GM21360 (cell line): Measurements from ENCODE around the gene SFTPA2.
"Not testable (repeated sequence)": the region's sequence is repeated elsewhere in the genome, so short reads cannot be mapped to it uniquely, and the experiment has no call there.

Experiments used
- ATAC-seq: cut with Tn5 transposase; IDR thresholded peaks from one replicate; pipeline ENCODE4 v1.9.1; 2021; ENCODE audit warnings: mild to moderate bottlenecking, moderate library complexity; ENCODE audit not compliant: unreplicated experiment

SFTPA2 gene

DNA sequence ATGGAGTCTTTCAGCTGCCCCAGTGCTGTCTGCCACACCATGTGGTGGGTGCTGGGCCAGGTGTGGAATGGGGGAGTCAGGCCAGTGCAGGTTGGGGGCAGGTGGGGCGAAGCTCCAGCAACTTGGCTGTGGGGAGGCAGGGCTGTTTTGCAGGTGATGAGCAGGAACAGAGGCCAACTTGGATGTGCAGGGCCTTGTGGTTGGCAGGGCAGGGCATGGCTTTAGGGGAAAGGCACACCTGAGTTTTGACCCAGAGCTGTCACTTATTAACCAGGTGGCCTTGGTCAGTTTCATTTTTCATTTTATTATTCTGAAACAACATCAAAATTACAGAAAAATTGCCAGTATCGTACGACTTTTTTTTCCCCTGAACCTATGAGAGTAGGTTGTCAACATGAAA is 1.1 kb upstream of the SFTPA2 start:
- ATAC-seq, result no peak

DNA sequence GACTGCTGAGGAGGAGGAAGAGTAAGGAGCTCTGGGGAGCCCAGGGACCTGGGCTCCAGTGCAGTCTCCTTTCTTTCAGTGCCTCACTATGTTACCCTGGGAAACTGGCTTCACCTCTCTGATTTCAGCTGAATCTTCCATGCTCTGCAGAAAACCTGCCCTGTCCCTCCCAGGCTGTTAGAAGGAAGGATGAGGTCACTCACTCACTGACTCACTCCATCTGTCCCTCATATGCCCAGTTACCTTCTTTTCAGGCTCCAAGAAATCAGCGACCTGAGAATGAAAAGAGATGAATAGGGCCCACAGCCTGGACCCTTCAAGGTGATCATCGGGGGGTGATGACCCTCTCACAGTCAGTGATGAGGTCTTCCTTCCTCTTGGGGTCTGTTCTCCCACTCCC is 481 bp downstream of the SFTPA2 start:
- ATAC-seq, result no peak

DNA sequence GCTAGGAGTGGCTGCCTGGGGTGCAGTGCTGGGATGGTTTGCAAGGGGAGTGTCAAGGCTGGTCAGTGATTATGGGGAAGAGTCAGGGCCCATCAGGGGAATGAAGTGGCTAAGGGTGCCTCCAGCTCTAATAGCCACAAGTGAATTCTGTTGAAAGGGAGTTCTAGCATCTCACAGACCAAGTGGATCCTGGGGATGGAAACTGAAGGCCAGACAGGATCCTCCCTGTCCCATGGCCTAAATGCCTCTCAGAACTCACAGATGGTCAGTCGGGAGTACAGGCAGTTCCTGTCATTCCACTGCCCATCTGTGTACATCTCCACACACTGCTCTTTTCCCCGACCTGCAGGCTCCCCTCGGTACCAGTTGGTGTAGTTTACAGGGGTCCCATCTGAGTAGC is 3.2 kb downstream of the SFTPA2 start:
- not testable (repeated sequence) for ATAC-seq

DNA sequence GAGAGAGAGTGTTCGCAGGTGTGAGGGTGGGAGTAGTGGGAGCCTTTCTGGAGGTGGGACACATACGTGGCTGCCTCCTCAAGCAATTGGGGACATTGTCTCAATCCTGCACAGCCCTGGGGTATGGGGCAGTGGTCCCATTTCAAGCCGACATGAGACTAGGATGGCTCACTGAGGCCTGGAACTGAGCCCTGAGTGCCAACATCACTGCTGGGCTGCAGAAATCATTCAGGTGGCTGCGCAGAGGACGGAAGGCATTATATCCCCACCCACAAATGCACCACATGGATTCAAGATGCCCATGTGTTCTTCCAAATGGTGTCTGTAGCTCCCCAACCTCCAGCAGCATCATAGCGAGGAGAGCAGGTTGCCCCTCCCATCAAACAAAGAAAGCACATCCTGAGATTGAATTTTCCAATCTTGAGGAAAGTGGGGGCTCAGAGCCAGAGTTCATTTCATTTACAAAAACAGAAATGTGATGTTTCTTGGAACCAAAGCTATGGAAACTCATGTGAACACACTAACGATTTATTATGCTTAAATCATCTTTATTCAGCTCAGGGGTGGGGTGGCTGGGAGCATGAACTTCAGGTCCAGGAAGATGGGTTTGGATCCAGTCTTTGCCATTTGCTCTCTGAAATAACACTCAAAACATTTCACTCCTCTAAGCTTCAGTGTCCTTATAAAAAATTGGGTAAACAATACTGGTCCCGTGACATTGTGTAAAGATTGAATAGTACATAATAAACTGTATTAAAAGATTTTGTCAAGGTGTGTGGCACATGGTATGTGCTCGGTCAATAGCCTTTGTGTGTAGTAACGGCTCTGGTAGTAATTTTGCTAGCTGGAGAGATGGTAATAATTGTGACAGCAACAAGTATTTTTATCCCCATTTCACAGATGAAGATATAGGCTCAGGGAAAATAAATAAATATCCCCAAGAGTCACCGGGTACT is 4.6 kb downstream of the SFTPA2 start:
- ATAC-seq, result no peak

GRCh38 chr10:79552143-79552542 is 8.1 kb downstream of the SFTPA2 start:
- ATAC-seq, result no peak

- no peak for ATAC-seq
These were observed 12.2 kb downstream of the SFTPA2 start for GRCh38 chr10:79547973-79548372.

DNA sequence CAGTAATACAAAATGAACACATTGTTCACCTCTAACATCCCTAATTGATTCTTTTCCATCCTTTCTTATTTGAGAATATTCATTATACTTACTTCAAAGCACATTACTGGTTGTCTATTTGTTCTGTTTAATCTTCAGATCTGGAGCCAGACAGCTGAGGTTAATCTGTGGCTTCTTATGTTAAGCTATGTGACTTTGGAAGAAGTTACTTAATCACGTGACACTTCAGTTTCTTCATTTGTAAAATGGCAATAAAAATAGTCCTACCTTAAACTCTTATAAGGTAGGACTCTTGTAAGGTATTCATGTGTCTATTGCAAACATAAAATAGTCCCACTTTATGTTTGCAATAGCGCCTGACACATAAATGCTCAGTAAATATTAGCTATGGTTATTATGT is 13.1 kb downstream of the SFTPA2 start:
- not testable (repeated sequence) for ATAC-seq

DNA sequence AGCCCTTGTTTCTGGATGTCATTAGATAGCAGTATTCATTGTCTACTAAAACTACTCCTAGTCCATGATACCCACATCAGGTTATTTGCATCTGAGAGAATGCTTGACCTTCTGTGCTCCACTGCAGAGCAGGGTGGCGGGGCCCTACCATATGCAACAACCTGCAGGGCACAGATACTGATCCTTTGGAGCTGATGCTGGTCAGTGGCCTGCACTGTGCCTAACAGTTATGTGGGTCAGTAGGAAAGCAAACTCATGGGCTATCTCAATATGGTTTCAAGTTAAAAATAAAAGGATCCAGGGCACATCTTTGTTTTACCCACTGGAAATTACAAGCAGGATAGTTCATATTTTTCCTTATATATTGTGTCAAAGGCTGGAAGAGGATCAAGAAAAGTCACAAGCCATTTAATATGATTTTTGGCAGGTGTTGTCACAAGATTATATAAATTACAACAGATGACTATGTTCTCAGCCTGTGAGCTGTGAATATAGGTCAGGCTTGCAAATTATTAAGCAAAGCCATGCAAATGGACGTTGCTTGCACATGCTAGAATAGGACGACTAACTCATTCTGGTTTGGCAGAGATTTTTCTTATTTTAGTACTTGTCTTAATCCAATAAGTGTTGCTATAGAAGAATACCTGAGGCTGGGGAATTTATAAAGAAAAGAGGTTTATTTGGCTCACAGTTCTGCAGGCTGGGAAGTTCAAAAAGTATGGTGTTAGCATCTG is 15.1 kb downstream of the SFTPA2 start:
- not testable (repeated sequence) for ATAC-seq

DNA sequence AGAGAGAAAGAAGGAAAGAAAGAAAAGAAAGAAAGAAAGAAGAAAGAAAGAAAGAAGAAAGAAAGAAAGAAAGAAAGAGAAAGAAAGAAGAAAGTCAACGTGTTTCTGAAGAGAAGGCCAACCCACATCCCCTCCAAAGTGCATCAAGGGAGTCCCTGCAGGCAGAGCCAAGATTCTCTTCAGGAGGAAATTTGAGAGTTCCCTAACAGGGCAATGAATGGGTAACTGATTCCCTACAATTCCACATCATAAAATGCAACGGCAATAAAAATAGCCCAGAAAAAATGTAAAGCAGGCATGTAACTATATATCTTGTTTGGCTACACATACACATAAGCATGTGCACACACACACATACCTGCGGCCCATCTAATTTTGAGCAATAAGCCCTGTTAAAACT is 15.8 kb downstream of the SFTPA2 start:
- not testable (repeated sequence) for ATAC-seq

- ATAC-seq, result no peak
These were observed 17.6 kb downstream of the SFTPA2 start for GRCh38 chr10:79542626-79543025.

- peak; percentile 89 for ATAC-seq
These were observed 19.3 kb downstream of the SFTPA2 start for GRCh38 chr10:79540930-79541329.

- not testable (repeated sequence) for ATAC-seq
These were observed 21.9 kb downstream of the SFTPA2 start for GRCh38 chr10:79538311-79538710.

- not testable (repeated sequence) for ATAC-seq
These were observed 26.4 kb downstream of the SFTPA2 start for GRCh38 chr10:79533903-79534175.

DNA sequence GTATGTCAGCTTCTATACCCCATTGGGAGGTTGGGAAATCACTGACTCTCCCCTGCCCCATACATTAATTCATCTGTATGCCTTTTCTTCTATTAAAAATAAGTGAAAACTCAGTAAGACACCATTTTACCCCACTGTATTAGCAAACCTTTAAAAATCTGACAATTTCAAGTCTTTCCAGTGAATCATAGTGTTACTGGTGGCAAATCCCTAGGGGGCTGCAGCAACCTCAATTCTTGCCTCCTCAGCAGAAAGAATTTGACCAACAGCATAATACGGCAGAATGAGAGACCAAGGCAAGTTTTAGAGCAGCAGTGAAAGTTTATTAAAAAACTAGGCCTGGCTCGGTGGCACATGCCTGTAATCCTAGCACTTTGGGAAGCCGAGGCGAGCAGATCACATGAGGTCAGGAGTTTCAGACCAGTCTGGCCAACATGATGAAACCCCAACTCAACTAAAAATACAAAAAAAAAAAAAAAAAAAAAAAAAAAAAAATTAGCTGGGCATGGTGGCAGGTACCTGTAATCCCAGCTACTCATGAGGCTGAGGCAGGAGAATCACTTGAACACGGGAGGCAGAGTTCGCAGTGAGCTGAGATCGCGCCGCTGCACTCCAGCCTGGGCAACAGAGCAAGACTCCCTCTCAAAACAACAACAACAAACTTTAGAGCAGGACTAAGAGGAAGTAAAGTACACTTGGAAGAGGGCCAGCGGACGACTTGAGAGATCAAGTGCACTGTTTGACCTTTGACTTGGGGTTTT is 26.9 kb downstream of the SFTPA2 start:
- not testable (repeated sequence) for ATAC-seq

DNA sequence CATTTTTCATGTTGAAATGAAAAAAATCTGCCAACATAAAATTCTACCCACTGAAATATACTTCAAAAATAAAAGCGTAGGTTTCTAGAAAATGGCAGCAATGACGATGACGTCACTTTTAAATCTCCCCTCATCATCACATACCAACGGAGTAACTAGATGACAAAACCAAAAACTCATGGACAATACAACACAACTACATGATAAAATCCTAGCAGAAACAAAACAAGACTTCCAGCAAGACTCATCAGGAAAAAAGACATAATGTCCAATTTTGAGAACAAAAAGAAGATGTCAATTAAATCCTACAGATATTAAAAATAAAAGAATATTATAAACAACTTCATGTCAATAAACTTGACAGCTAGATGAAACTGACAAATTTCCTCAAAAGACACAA is 31.9 kb downstream of the SFTPA2 start:
- ATAC-seq, result not testable (repeated sequence)

GRCh38 chr10:79525049-79525710 is 35.0 kb downstream of the SFTPA2 start:
- peak; percentile 88 for ATAC-seq

GRCh38 chr10:79523157-79523853 is 36.9 kb downstream of the SFTPA2 start:
- not testable (repeated sequence) for ATAC-seq

DNA sequence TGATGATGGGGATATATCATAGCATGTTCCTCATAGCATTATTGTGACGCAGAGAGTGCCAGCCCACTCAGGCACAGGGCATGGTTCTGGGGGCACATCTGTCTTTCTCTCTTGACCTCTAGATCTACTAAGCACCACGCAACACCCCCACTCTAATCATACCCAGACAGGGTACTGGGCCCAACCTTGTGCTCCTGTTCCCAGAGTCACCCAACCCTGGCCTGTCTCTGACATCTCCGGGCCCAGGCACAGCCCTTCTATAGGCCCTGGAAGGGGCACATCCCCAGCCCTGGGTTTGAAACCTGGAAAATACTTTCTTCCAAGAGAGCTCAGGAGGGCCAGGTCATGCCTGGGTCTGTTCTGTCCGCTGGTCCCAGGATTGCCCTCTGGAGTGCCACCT is 37.7 kb downstream of the SFTPA2 start:
- ATAC-seq, result not testable (repeated sequence)

DNA sequence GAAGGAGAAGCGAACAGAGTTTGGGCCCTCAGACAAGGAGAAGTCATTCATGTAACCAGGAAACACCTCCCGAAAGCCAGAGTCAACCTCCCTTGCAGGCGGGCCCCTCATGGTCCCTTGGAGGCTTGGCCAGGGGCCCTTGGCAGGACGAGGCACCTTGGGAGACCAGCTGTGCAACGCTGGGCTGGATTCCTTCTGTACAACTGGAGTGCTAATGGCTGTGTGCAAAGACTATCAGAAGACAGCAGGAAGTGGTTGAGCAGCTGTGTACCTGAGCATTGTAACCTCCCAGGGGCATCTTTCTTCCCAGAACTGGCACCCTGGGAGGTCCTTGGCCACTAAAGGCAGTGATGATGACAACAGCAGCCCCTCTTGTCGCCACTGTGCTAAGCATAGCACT is 38.5 kb downstream of the SFTPA2 start:
- not testable (repeated sequence) for ATAC-seq

GRCh38 chr10:79517567-79517966 is 42.6 kb downstream of the SFTPA2 start:
- ATAC-seq, result not testable (repeated sequence)
